OCI-LY3 (cell line): ENCODE results near the gene TRMT1.

Experiments
- CTCF ChIP-seq: fragments of 200-600, 300-600 bp; sonication (generic); IDR thresholded peaks from 2 replicates; pipeline ENCODE4 v1.5.1; 2014; ENCODE audit warnings: antibody characterized with exemption, low read length, low read depth
- EZH2phosphoT487 ChIP-seq: fragments of 200-600 bp; shearing (Covaris generic); IDR thresholded peaks from 2 replicates; pipeline ENCODE4 v1.6.1; 2018; ENCODE audit warnings: antibody characterized with exemption, mixed run types, low read depth

- TF ChIP-seq CTCF (no peak), EZH2phosphoT487 (no peak)
Observed at GRCh38 chr19:13134626-13135025, 18.1 kb upstream of the TRMT1 start.
